Stimulated activated CD8-positive, alpha-beta memory T cell treated with anti-CD3 and anti-CD28 coated beads, Interleukin-4, amount 100 ng/mL, for 48 hours (primary cell): ENCODE data around the gene FER1L5.

Experiments used
- DNase-seq: peaks from one replicate; pipeline ENCODE4 v3.0.0-alpha.2; 2020

FER1L5 gene

DNA sequence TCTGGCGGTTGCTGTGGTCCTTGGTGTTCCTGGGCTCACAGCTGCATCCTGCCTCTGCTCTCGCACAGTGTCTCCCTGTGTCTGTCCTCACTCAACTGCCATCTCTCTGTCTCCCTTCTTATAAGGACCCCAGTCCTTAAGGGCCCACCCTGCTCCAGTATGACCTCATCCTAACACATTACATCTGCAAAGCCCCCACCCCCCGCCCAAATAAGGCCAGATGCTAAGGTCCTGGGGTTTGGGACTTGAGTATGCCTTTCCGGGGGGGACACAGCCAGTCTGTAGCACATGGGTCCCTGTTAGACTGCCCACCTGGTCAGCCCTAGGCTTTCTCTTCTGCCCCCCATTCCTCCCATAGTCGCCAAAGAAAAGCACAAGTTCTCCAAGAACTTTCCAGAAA, 40.7 kb downstream of the FER1L5 start:
- DNase-seq, result no peak

DNA sequence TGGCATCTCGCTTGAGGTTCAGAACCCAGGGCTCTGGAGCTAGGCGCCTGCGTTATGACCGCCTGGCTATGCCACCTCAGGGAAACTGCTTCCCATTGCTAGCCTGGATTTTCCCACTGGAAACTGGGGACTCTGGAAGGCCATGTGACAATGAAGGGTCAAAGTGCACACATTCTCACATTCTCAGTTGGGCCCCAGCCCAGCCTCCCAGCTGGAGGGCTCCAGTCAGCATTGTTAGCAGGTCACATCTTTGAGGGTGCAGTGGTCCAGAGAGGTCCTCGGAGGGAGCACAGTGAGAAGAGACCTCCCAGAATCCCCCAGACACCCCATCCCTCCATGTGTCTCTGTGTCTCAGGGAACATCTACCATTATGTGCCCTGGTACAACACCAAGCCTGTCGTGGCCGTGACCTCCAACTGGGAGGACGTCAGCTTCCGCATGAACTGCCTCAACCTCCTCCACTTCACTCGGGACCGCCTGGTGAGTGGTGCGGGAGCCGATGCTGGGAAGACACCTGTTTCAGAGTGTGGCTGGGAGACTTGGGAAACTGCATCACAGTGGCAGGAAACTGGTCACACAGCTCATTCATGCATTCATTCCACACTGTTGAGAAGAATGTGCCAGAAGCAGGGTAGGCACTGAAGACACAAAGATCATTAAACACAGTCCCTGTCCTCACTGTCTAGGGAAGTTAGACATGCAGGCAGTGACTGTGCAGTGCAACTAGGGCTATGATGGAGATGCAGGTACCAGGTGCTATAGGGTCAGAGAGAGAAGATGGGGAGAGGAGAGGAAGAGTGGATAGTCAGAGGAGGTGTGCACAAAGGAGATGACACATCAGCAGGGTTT, 41.6 kb downstream of the FER1L5 start:
- no peak for DNase-seq

DNA sequence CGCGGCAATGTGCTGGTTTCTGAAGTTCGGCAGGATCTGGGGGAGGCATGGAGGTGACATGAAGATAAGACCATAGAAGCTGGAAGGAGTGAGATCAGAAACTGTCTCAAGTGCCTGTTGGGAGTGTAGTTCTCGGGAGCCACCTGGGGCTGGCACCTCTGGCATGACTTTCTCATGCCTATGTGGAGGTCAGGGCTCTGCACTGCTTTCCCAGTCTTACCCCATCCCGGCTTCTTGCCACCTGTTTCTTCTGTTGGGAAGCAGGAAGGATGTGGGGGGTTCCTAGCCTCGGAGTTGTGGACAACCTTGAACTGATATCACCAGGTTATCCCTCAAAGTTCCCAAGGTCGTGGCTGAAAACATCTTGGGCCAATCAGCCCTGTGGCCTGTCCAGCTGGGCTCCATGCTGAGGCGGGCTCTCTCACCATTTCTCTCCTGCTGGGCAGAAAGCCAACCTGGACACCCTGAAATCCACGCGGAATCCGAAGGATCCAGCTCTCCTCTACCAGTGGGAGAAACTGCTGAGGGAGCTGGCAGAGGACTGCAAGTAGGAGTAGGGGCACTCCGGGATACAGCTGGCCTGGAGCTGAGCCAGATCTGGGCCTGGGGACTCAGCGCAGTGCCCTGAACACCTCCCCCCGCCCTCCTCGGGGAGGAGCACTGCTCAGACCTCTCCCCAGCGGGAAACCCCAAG, 42.5 kb downstream of the FER1L5 start:
- no peak for DNase-seq

DNA sequence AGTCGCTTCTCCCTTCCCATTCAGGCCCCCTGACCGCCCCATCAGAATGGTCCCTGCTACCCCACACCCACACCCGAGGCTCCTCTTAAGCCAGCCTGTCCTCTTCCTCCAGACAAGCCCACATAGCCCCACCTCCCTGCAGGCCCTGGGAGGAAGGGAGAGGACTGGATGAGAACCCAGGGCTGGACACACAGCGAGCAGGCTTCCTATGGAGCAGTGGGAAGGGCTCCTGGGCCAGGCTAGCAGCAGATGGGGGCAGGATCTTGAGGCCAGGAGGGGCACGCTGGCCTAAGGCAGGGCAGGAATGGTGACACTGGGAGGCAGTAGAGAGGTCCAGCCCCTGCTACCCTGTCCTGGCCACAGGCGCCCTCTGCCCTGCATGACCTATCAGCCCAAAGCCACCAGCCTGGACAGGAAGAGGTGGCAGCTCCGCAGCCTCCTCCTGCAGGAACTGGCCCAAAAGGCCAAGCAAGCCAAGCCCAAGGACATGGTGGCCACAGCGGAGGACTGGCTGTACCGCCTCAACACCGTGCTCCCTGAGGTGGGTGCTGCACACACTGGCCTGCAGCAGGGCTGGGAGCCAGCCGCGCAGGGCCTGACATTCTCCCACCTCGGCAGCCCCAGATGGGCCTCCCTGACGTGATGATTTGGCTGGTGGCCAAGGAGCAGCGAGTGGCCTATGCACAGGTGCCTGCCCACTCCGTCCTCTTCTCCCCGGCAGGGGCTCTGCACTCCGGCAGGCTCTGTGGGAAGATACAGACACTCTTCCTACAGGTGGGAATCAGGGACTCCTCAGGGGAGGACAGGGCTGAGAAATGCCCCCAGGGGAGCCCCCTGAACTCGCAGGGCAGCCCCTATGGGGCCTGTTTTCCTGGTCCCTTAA, 43.3 kb downstream of the FER1L5 start:
- no peak for DNase-seq

DNA sequence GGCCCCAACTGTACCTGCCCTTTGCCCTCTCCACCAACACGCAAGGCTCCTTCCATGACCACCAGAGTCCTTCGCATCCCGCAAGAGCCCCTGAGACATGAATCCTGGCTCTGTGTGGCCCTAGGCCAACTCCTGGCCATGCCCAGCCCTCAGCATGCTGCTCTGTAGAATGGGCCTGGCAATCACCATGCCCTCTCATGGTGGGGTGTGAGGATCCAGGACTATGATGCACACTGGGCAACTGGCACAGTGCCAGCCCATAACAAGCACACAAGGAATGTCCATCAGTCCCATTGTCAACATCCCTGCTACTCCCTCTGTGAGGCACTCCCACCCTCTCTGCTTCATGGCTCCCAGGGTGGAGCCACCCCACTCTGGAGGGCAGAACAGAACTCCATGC, 44.7 kb downstream of the FER1L5 start:
- DNase-seq, result no peak

DNA sequence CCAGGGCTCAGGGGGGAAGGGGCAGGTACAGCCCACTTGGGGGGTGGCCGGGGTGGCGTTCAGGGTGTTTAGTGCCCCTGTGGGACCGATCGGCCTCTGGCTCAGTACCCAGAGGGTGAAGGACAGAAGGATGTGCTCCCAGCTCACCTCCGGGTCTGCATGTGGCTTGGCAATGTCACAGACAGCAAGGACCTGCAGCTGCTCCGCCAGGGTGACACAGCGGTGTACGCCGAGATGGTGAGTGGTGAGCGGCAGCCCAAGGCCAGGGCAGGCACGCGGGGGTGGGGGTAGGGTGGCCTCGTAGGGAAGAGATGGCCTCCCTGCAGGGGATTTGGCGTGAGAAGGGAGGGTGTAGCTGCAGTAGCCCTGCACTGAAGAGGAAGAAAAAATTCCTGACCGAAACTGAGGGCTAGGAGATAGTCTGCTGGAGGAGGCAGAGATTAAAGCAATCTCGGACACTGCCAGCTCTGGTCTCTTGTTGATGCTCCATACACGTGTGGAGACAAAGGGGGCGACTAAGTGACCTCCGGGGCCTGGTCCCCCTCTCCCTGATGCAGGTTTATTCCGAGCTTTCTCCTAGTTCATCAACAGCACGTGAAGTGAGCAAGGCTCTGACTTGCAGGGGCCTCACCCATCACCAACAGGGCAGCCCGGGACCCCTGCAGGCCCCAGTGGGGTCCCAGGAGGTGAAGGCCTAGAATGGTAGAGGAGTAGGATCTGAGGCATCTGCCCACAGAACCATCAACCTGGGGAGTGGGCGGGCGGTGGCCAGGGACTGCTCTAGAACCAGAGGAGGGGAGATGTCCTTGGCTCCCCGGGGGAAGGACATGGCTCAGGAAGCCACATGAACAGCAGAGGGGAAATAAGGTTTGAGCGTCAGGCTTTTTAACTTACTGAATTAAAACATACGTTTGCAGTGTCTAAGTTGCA, 45.4 kb downstream of the FER1L5 start:
- DNase-seq, result no peak

DNA sequence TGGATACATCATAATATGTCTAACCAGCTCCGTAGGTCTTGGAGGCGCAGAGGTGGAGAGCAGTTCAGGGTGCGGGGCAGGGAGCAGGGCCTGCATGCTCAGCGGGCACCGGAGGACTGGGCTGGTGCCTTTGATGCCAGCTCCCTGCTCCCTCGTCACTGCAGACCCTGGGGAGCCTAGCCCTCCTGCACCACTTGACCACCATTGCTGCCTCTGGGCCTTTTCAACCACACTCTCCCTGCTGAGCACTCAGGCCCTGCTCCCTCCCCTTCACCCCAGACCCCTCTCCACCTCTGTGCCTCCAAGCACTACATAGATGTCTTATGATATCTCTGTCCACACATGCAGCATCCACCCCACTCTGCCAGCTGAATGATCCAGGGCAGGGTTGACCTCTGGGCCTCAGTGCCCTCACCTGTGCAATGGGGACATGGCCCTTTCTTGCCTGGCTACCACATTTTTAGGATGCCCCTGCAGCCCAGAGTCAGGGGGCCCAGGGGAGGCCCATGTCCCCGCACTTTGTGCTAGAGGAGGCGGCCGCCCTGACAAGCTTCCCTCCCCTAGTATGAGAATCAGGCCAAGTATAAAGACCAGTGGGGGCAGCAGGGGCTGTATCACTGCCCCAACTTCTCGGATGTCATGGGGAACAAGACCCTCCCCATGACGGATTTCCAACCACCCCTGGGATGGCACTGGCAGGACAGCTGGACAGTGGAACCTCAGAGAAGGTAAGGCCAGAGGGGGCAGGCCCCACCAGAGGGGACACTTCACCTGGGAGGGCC, 46.3 kb downstream of the FER1L5 start:
- DNase-seq, result no peak

DNA sequence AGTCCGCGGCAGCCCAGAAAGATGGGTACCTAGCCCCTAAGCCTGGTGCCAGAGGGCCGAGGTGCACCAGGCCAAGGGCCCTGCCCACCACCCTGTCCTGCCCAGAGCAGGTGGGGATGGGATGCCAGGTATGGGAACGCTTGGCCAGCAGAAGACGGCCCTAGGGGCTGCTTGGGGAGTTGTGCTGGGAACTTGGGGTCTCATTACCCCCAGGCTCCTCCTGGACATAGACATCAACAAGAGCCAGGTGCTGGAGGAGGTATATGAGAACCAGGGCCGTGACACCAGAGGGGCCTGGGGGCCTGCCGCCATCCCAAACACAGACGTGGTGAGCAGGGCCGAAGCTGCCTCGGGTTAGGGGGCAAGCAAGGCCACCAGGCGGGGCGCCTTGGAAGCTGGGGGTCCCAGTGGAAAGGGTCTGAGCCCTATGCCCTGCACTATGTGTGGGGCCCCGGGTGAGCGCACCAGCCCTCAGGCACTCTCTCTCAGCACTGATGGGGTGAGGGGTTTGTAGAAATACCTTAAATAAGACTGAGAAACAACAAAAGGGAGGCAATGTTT, 46.9 kb downstream of the FER1L5 start:
- no peak for DNase-seq

DNA sequence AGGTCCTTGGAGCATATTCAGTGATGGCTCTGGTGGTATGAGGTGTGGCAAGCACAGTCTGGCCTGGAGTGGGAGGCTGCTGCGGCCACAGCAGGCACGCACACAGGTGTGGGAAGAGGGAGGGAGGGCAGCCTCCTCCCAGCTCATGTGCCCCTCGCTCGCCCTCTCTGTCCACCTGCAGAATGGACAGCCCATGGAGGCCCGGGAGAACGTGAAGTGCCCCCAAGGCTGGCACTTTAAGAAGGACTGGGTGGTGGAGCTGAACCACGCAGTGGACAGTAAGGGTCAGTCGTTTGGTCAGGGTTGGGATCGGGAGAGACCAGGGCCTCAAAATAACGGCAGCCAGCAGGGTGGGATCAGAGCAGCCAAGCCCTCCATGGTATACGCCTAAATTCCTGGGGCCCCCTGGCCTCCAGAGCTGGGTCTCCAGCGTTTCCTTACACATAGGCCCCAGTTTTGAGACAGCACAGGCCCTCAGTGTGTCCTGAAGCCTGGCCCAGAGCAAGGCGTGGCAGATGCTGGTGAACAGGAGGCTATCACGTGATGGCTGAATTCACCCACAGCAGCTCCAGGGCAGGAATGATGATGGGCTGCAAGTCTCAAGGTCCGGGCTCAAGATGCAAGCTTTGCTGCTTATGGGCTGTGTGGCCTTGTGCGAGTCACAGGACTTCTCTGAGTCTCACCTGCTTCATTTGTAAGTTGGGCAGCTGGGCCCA, 47.9 kb downstream of the FER1L5 start:
- DNase-seq, result no peak

DNA sequence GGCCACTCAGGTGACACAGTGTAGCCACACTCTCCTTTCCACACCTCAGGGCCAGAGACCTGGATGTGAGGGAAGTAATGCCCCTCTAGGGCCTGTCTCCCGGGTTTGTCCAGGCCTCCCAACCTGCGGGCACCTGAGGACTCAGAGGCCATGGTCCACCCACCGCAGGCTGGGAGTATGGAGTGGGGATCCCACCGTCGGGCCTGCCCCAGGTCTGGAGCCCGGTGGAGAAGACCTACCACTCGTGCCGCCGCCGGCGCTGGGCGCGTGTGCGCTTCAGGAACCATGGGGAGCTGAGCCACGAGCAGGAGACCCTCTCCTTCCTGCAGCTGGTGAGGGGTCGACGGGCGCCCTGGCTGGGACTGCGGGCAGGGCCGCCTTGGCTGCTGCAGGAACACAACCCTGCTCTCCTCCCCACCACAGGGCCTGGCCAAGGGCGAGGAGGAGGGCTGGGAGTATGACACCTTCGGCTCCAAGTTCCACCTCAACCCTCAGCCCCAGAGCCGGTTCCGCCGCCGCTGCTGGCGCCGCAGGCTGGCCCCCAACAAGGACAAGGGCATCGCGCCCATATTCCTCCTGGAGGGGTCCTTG, 48.6 kb downstream of the FER1L5 start:
- DNase-seq, result no peak

DNA sequence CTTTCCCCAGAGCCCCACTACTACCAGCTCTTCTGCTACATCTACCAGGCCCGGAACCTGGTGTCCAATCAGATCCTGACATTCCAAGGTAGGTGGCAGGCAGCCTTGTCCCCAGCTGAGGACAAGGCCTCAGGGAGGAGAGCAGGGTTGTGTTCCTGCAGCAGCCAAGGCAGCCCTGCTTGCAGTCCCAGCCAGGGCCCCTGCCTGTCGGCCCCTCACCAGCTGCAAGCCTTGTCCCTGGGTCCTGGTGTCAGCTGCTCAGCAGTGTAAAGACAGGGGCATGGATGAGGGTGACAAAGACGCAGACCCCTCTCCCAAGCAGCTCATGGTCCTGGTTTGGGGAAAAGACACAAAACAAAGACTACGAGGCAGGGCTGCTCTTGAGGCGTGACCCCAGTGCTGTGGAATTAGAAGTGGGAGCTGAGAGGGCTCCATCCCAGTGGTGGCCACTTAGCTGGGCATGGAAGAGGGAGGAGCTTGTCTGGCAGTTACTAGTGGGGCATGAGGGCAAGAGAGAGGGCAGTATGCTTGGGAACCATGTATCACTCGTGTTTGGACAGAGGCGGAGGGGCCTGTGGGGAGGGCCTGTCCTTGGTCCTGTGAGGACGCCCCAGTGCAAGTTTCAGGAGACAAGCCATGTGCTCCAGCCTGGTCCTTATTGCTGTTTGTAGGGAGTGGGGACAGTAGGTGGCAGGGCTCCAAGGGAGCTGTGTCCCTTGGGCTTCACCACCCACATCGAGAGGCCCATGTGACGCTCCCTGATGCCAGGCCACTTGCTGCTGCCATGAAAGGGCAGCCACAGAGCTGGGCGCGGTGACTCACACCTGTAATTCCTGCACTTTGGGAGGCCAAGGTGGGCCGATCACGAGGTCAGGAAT, 49.8 kb downstream of the FER1L5 start:
- DNase-seq, result no peak

DNA sequence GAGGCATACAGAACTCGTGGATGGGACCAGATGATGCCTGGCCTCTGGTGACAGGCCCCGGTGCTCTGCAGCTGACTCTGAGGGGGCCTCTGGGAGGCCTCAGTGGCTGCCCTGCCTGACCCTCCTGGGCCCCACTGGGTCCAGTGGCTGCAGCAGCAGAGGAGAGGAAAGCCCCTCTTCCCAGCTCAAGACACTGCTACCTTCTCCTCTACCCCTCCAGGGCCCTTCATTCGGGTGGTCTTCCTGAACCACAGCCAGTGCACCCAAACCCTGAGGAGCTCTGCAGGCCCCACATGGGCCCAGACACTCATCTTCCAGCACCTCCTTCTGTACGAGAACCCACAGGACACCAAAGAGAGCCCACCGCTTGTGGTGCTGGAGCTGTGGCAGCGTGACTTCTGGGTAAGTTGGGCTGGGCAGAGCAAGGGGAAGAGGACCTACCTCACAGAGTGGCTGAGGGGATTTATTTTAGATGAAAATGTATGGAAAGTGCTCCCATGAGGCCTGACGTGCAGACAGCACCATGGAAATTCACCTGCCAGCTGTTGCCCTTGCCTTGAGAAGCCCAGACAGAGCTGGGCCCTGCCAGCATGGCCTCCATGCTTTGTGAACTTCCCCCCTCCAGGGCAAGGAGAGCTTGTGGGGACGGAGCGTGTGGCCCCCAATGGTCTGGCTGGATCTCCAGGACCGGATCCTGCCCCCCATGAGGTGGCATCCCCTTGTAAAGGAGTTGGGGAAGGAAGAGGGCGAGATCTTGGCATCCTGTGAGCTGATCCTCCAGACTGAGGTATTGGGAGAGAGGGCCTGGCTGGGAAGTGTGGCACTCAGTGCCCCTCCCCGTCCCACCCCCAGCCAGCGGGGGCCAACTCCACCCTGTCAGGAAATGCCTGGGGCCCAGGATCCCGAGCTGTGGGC, 51.0 kb downstream of the FER1L5 start:
- no peak for DNase-seq

DNA sequence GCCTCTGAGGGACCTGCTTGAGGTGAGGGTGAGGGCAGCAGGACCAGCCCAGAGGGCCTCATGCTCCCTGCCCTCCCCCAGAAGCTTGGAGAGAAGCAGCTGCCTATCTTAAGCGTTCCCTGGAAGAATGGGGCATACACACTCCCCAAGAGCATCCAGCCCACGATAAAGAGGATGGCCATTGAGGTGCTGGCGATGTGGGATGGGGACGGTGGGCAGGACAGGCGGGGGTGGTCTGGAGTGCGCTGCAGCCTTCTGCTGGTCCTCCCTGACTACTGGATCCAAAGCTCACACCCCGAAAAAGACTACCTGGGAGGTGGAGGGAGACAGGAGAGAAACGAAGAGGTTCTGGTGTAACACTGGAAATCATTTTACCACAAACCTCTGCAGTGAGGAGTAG, 51.7 kb downstream of the FER1L5 start:
- no peak for DNase-seq

DNA sequence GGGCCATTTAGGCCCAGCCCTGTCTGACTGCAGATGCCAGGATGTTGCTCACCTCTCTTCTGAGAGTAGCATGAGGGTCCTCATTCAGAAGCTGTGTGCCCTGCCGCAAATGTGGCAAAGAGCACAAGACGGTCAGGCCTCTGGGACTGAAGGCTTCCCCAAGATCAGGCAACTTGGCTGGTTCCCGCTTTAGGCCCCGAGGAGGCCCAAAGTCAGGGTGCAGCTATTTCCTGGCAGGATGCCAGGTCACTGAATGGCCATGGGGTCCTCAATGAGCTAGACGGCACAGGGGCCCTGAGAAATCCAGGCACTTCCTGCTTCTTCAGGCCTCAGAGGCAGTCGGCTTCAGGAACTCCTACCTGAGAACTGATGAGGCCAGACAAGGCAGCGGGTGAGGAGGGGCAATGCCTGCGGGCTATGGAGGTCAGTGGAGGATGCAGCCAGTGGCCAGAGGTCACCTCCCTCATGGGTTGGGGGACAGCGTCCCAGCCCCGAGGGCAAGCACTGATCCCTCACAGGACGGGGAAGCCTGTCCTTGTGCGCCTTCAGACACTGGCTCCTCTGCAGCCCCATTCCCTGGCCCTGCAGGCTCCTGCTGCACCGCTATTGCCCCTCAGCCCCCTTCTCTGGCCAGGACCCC, 52.4 kb downstream of the FER1L5 start:
- DNase-seq, result no peak

DNA sequence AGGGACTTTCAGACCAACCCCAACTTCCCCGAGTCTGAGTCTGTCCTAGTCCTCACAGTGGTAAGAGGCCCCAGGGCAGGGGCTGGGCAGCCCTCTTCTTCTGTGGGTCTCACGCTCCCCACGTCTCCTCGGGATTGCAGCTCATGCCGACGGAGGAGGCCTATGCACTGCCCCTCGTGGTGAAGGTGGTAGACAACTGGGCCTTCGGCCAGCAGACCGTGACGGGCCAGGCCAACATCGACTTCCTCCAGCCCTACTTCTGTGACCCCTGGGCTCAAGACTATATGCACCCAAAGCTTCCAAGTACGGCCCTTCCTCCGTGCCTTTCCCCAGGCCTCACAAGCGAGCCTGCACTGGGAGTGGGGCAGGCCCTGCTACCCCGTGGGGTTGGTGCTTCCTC, 53.0 kb downstream of the FER1L5 start:
- DNase-seq, result no peak

DNA sequence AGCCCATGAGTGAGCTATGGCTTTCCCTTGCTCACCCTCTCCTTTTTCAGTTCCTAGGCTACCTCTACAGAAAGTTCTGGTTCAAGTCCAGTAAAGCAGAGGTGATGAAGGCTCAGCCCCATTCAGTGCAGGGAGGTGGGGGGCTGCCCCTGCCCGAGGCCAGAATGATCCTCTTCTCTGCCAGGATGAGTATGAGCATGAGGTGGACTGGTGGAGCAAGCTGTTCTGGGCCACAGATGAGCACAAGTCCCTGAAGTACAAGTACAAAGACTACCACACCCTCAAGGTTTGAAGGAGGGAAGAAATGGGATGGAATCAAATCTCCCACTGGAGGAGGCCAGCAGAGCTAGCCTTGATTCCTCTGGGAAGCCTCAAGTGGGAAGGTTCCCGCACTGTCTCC, 54.9 kb downstream of the FER1L5 start:
- DNase-seq, result no peak

DNA sequence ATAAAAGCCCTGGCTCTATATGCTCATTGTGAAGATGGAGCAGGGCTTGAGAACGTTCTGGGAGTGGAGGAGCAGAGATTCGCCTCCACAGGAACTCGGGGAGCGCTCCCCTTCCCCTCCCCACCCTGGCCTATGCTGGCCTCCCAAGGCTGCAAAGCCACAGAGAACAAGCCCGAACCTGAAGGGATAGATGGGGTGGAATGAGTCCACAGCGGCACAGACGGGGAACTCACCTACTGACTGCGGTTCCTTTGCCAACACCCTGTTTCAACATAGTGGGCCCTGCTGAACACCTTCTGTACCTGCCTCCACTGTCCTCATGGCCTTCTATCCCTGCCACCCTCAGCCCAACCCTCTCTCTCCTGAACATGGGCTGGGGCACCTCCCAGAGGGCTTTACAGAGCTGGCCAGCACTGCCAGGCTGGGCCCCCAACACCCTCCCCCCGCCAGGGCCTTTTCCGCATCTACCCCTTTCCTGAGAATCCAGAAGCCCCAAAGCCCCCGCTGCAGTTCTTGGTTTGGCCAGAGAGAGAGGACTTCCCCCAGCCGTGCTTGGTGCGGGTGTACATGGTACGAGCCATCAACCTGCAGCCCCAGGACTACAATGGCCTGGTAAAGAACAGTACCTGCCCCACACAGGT, 55.8 kb downstream of the FER1L5 start:
- no peak for DNase-seq
